NCI-H1694 (cell line): ENCODE measurements around the gene RRAS.
"Not testable (repeated sequence)": the region's sequence is repeated elsewhere in the genome, so short reads cannot be mapped to it uniquely, and the experiment has no call there.

ENCODE experiments used
- DNase-seq: peaks from one replicate; lab custom pipeline; 2025; lab: John Stamatoyannopoulos, UW

RRAS gene

GRCh38 chr19:49631014-49631588, 8.8 kb downstream of the RRAS start:
- DNase-seq, result no peak

GRCh38 chr19:49629659-49630058, 10.3 kb downstream of the RRAS start:
- no peak for DNase-seq

- no peak for DNase-seq
Measured at GRCh38 chr19:49626226-49626625, 13.7 kb downstream of the RRAS start.

GRCh38 chr19:49624967-49625910, 14.7 kb downstream of the RRAS start:
- DNase-seq, result no peak

- DNase-seq, result not testable (repeated sequence)
Measured at GRCh38 chr19:49617860-49618259, 22.1 kb downstream of the RRAS start.

GRCh38 chr19:49616945-49617344, 23.0 kb downstream of the RRAS start:
- no peak for DNase-seq

- DNase-seq, result no peak
Measured at GRCh38 chr19:49616532-49616931, 23.4 kb downstream of the RRAS start.

GRCh38 chr19:49615861-49616260, 24.1 kb downstream of the RRAS start:
- DNase-seq, result no peak

- DNase-seq, result no peak
Measured at GRCh38 chr19:49614096-49614833, 25.7 kb downstream of the RRAS start.

- no peak for DNase-seq
Measured at GRCh38 chr19:49613374-49613773, 26.6 kb downstream of the RRAS start.

- no peak for DNase-seq
Measured at GRCh38 chr19:49609499-49610092, 30.3 kb downstream of the RRAS start.

- DNase-seq, result no peak
Measured at GRCh38 chr19:49605605-49606004, 34.3 kb downstream of the RRAS start.

- no peak for DNase-seq
Measured at GRCh38 chr19:49602806-49603205, 37.1 kb downstream of the RRAS start.

GRCh38 chr19:49601482-49602038, 38.4 kb downstream of the RRAS start:
- no peak for DNase-seq

- no peak for DNase-seq
Measured at GRCh38 chr19:49599378-49600295, 40.3 kb downstream of the RRAS start.

- no peak for DNase-seq
Measured at GRCh38 chr19:49597703-49597974, 42.3 kb downstream of the RRAS start.

GRCh38 chr19:49596954-49597702, 42.8 kb downstream of the RRAS start:
- DNase-seq, result no peak

- DNase-seq, result no peak
Measured at GRCh38 chr19:49596407-49596806, 43.5 kb downstream of the RRAS start.

GRCh38 chr19:49595819-49596404, 44.0 kb downstream of the RRAS start:
- DNase-seq, result no peak
